Cardiac muscle cell (in vitro differentiated cells and primary cell): ENCODE data around the gene MAN1B1. TPM values are rescaled to one million over a fixed set of nuclear protein-coding genes. Genes with fewer than 3 reads are reported as not detected.

Experiments used
- DNase-seq, 2 donors: peaks; one replicate each; pipeline versions ENCODE4 v3.0.0 to v3.0.0-alpha.2; 2010 to 2017; ENCODE audit warnings: low read depth in 1 of 2, low spot score in 1 of 2
- H3K27ac ChIP-seq: fragments of 200-600 bp; sonication (generic); 2 replicates; pipeline ENCODE4 v1.5.1; 2016
- H3K27me3 ChIP-seq: fragments of 200-600 bp; sonication (generic); 2 replicates; pipeline ENCODE4 v1.6.0; 2016; ENCODE audit warnings: control low read depth
- H3K36me3 ChIP-seq: fragments of 200-600 bp; sonication (generic); 2 replicates; pipeline ENCODE4 v1.5.1; 2016; ENCODE audit warnings: control low read depth
- H3K4me1 ChIP-seq: fragments of 200-600 bp; sonication (generic); 2 replicates; pipeline ENCODE4 v1.8.1; 2017; ENCODE audit warnings: low read depth, mild to moderate bottlenecking, mixed run types
- H3K4me3 ChIP-seq: fragments of 200-600 bp; sonication (generic); 2 replicates; pipeline ENCODE4 v1.5.1; 2016; ENCODE audit warnings: mild to moderate bottlenecking
- H3K9me3 ChIP-seq: fragments of 200-600 bp; sonication (generic); 2 replicates; pipeline ENCODE4 v1.5.1; 2017; ENCODE audit warnings: low read depth, mild to moderate bottlenecking, control low read depth
- polyA plus RNA-seq: library from polyadenylated mRNA; unstranded; fragments of >200 nt; fragmentation: Nextera tagmentation; extraction: Ambion mirVana; gene quantifications from 2 replicates; pipeline ENCODE4 v1.2.1, GENCODE V29; 2016
- total RNA-seq: library from RNA; depleted of rRNA; stranded (reverse); fragments of >200 nt; gene quantifications from 2 replicates; pipeline ENCODE4 v1.2.3, GENCODE V29; 2016
- TF ChIP-seq, protein P1 (sequence below): IDR thresholded peaks from 2 replicates; pipeline ENCODE4 v1.5.1; 2012; ENCODE audit warnings: low read depth, mild to moderate bottlenecking, low read length

Gene MAN1B1
- total and polyA plus RNA-seq, 2 experiments from 2014 or later, result 67.6 to 73.3 TPM

DNA sequence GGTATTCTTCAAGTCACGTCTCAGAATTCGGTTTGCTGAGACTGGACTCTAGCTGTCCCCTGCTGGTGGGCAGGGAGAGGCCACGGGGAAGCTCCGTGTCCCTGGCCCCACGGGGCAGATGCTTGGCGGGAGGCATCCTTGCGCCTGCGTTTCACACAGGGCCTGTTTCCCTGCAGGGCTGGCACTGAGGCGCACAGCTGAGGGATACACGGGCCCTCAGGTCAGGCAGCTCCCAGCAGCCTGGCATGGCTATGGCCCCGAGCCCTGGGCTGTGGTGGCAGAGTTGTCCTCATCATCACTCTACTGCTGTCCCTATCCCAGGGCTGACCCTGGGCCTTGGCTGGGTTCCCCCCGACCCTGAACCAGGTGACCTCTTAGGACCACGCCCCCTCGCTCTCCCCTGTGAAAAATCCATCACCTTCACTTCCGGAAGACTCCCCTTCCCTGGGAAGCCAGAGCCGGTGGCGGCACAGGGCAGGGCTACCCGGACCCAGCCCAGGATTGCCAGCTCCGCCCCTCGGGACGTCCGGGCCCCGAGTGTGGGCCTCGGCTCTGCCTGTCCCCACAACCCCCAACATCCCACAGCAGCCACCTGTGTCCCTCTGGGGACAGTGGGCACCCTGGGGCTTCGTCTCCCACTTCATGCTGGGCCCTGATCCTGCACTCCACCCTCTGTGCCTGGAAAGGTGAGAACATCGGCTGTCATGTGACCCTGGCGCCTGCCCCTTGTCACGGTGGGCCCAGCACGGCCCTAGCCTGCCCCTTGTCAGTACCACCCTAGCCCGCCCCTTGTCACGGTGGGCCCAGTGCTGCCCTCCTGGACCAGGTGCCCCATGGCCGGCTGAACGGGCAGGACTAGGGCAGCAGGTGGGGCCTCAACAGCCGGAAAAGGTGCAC, 22.7 kb downstream of the MAN1B1 start:
- Histone ChIP-seq H3K36me3 (peaks cover 17% of the 10 kb centered on the region), H3K4me1 (no peaks in the 10 kb centered on the region), H3K9me3 (no peaks in the 10 kb centered on the region), H3K4me3 (no peak overlapping the region), H3K27me3 (peaks cover 6% of the 10 kb centered on the region), H3K27ac (no peak overlapping the region)
- TF ChIP-seq, protein P1, sequence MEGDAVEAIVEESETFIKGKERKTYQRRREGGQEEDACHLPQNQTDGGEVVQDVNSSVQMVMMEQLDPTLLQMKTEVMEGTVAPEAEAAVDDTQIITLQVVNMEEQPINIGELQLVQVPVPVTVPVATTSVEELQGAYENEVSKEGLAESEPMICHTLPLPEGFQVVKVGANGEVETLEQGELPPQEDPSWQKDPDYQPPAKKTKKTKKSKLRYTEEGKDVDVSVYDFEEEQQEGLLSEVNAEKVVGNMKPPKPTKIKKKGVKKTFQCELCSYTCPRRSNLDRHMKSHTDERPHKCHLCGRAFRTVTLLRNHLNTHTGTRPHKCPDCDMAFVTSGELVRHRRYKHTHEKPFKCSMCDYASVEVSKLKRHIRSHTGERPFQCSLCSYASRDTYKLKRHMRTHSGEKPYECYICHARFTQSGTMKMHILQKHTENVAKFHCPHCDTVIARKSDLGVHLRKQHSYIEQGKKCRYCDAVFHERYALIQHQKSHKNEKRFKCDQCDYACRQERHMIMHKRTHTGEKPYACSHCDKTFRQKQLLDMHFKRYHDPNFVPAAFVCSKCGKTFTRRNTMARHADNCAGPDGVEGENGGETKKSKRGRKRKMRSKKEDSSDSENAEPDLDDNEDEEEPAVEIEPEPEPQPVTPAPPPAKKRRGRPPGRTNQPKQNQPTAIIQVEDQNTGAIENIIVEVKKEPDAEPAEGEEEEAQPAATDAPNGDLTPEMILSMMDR, result no peak
- DNase-seq, result no peak

DNA sequence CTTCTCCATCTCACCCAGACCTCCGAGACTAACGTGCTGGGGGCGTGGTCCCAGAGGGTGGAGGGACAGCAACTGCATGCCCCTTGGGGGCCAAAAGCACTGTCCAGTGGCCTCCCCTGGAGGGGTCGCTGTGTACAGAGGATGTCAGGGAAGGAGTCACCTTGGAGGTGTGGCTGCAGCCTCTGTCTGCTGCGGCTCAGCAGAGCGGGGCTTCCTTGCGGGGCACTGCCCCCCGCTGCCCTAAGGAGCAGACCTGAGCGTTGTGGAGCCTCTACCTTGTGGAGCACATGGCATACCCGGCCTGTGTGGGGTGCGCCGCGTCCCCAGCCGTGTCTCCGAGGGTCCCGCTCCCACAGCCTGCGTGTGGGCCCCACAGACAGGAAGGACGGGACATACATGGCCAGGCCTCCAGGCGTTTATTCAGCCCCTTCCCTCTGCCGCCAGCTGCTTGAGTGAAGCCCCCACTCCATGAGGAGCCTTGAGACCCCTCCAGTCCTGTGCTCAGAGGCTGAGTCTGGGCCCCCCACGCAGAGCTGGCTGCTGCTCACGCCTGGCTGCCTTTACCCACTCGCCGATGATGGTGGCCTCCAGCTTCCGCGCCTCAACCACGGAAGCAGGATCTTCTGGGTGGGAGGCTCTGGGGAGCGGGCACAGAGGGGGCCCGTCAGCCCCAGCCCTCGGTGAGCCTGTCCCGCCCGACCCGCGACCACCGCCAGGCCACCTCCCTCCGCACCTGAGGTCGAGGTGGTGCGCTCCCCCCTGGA, 23.5 kb downstream of the MAN1B1 start:
- TF ChIP-seq, protein P1, result no peak
- DNase-seq, result no peak
- no peak overlapping the region for H3K4me3 ChIP-seq
- H3K27ac ChIP-seq, result no peak overlapping the region
- H3K4me1 ChIP-seq, result peaks cover 7% of the 10 kb centered on the region
- H3K36me3 ChIP-seq, result peaks cover 13% of the 10 kb centered on the region
- peaks cover 6% of the 10 kb centered on the region for H3K27me3 ChIP-seq
- H3K9me3 ChIP-seq, result no peaks in the 10 kb centered on the region

GRCh38 chr9:137110911-137111787, 24.4 kb downstream of the MAN1B1 start:
- Histone ChIP-seq H3K9me3 (no peaks in the 10 kb centered on the region), H3K4me1 (peaks cover 15% of the 10 kb centered on the region), H3K4me3 (no peak overlapping the region), H3K27ac (no peak overlapping the region), H3K36me3 (peaks cover 7% of the 10 kb centered on the region), H3K27me3 (peaks cover 6% of the 10 kb centered on the region)
- TF ChIP-seq, protein P1, result no peak
- DNase-seq, result no peak

GRCh38 chr9:137111788-137112563, 25.2 kb downstream of the MAN1B1 start:
- Histone ChIP-seq H3K9me3 (no peaks in the 10 kb centered on the region), H3K4me1 (peaks cover 23% of the 10 kb centered on the region), H3K4me3 (no peak overlapping the region), H3K36me3 (peaks cover 3% of the 10 kb centered on the region), H3K27ac (no peak overlapping the region), H3K27me3 (peaks cover 6% of the 10 kb centered on the region)
- DNase-seq, result no peak
- TF ChIP-seq, protein P1, result no peak
